SJCRH30 (cell line): ENCODE measurements around the gene CAV3. TPM values are rescaled to one million over a fixed set of nuclear protein-coding genes. Genes with fewer than 3 reads are reported as not detected.
"Not testable (repeated sequence)": the region's sequence is repeated elsewhere in the genome, so short reads cannot be mapped to it uniquely, and the experiment has no call there.

Source experiments
- DNase-seq, 2 experiments: peaks; one replicate each; pipeline ENCODE4 v3.0.0-alpha.2; 2015 to 2020
- H3K27ac ChIP-seq: fragments of 250-450 bp; sonication (Bioruptor Pico); 2 replicates; pipeline ENCODE4 v1.5.1; 2020; ENCODE audit warnings: mild to moderate bottlenecking, moderate library complexity
- H3K27me3 ChIP-seq: fragments of 250-450 bp; sonication (Bioruptor Pico); 2 replicates; pipeline ENCODE4 v1.5.1; 2020; ENCODE audit warnings: mild to moderate bottlenecking, moderate library complexity
- H3K36me3 ChIP-seq: fragments of 250-450 bp; sonication (Bioruptor Pico); 2 replicates; pipeline ENCODE4 v1.5.1; 2020; ENCODE audit warnings: mild to moderate bottlenecking, moderate library complexity
- H3K4me1 ChIP-seq: fragments of 250-450 bp; sonication (Bioruptor Pico); 2 replicates; pipeline ENCODE4 v1.5.1; 2020; ENCODE audit warnings: mild to moderate bottlenecking, moderate library complexity
- H3K4me3 ChIP-seq: fragments of 250-450 bp; sonication (Bioruptor Pico); 2 replicates; pipeline ENCODE4 v1.5.1; 2020; ENCODE audit warnings: mild to moderate bottlenecking, moderate library complexity
- H3K9me3 ChIP-seq: fragments of 250-450 bp; sonication (Bioruptor Pico); replicated peaks from 2 replicates; pipeline ENCODE4 v1.5.1; 2020; ENCODE audit warnings: mild to moderate bottlenecking, moderate library complexity
- total RNA-seq: library from RNA; depleted of rRNA; stranded (reverse); fragments of >200 nt; shearing (Covaris generic); gene quantifications from 2 replicates; pipeline ENCODE4 v1.2.3, GENCODE V29; 2014; rRNA removed

Gene CAV3
- 21.9 and 24.1 TPM in 2 replicates for total RNA-seq

- peak; percentile 89 to 92 for DNase-seq
- Histone ChIP-seq H3K4me3 (peak within 1 kb of the TSS; percentile 61), H3K4me1 (peaks cover 18% of the 10 kb centered on the region), H3K36me3 (peaks cover 14% of the 10 kb centered on the region), H3K9me3 (no peaks in the 10 kb centered on the region), H3K27me3 (no peaks in the 10 kb centered on the region), H3K27ac (peak within 1 kb of the TSS; percentile 73)
These were observed at the start of gene CAV3 for GRCh38 chr3:8733332-8734094. TSS of gene CAV3 (plus strand) at chr3:8733802. CDS start at chr3:8733877, 75 bp downstream.

DNA sequence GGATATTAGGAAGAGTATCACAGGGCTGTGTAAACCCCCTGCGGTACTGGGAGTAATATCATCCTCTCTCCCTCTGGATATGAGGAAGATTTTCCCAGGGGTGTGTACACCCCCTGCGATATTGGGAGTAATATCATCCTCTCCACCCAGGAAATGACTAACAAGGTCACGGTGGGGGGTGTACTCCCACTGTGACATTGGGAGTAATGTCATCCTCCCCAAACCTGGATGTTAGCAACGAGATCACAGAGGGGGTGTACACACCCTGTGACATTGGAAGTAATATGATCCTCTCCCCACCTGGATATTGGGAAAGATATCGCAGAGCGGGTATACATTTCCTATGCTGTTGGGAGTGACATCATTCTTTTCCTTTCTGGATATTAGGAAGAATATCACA is 48.6 kb upstream of the CAV3 start:
- H3K4me3 ChIP-seq, H3K27me3 ChIP-seq, H3K36me3 ChIP-seq, DNase-seq, H3K9me3 ChIP-seq, H3K27ac ChIP-seq, H3K4me1 ChIP-seq: not testable (repeated sequence)

GRCh38 chr3:8691295-8691694 is 42.3 kb upstream of the CAV3 start:
- not testable (repeated sequence) for H3K36me3 ChIP-seq, H3K27ac ChIP-seq, H3K4me3 ChIP-seq, H3K4me1 ChIP-seq, DNase-seq, H3K27me3 ChIP-seq, H3K9me3 ChIP-seq

GRCh38 chr3:8702560-8702959 is 31.0 kb upstream of the CAV3 start:
- H3K4me3 ChIP-seq: no peak overlapping the region
- H3K27me3 ChIP-seq: no peaks in the 10 kb centered on the region
- no peak overlapping the region for H3K27ac ChIP-seq
- no peaks in the 10 kb centered on the region for H3K36me3 ChIP-seq
- no peak for DNase-seq
- peaks cover 17% of the 10 kb centered on the region for H3K9me3 ChIP-seq
- no peaks in the 10 kb centered on the region for H3K4me1 ChIP-seq

GRCh38 chr3:8705575-8705974 is 28.0 kb upstream of the CAV3 start:
- Histone ChIP-seq H3K9me3 (peaks cover 6% of the 10 kb centered on the region; the same call in 1 of the 2 replicates), H3K4me1 (peaks cover 13% of the 10 kb centered on the region), H3K36me3 (no peaks in the 10 kb centered on the region), H3K4me3 (no peak overlapping the region), H3K27me3 (no peaks in the 10 kb centered on the region), H3K27ac (no peak overlapping the region)
- DNase-seq: no peak

DNA sequence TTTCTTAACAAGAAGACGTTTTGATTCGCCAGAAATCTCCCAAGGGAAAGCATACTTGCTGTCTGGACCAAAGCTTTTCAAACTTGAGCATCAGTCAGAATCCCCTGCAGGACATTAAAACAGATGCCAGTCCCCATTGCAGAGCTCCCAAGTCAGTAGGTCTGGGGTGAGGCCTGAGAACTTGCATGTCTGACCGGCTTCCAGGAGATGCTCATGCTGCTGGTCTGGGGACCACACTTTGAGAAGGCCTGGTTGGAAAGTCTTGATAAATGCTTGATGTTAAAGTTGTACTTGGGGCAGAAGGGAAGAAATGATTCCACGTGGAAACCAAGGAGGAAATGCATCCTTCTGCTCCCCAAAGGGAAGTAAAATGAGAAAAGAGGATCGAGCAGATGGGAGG is 24.3 kb upstream of the CAV3 start:
- no peaks in the 10 kb centered on the region for H3K36me3 ChIP-seq
- DNase-seq: no peak
- H3K4me3 ChIP-seq: no peak overlapping the region
- peaks cover 39% of the 10 kb centered on the region for H3K4me1 ChIP-seq
- peak overlapping the region; percentile 43 for H3K27ac ChIP-seq
- no peaks in the 10 kb centered on the region for H3K27me3 ChIP-seq
- H3K9me3 ChIP-seq: peaks cover 1% of the 10 kb centered on the region; the same call in 1 of the 2 replicates

DNA sequence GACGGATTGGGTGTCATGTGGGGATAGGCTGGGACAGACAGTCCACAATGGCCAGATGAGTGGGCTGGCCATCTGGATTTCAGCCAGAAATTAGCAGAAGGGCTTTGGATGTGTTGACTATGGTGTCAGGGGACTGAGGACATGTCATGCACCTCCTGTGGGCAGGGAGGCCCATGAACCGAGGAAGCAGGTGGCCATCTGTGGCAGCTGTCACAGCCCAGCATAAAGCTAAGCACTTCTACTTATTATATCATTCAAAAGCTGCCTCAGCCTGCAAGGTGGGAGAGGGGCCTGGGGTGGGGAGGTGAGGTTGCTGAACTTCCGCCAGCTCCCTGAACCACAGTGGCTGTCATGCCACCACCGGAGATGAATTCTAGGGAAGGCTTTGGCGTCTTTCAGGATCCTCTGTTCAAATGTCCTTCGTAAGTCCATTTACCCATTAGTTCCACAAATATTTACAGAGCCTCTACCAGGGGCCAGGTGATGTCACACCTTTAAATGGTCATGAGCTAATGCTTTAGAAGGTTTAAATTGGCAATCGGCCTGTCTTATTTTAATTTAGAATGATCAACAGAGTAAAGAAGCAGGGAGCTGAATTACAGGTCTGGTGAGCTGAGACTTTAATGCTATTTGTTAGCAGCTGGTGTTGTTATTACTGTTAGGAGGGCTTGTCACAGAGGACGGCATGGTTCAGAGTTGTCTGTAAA is 23.6 kb upstream of the CAV3 start:
- no peaks in the 10 kb centered on the region for H3K9me3 ChIP-seq
- no peak overlapping the region for H3K4me3 ChIP-seq
- no peaks in the 10 kb centered on the region for H3K36me3 ChIP-seq
- peak; percentile 66 to 74 for DNase-seq
- H3K27me3 ChIP-seq: no peaks in the 10 kb centered on the region
- peak overlapping the region; percentile 43 for H3K27ac ChIP-seq
- H3K4me1 ChIP-seq: peaks cover 39% of the 10 kb centered on the region

GRCh38 chr3:8712045-8712907 is 21.3 kb upstream of the CAV3 start:
- H3K4me1 ChIP-seq: peaks cover 39% of the 10 kb centered on the region
- peak; percentile 97 to 98 for DNase-seq
- H3K36me3 ChIP-seq: no peaks in the 10 kb centered on the region
- H3K9me3 ChIP-seq: no peaks in the 10 kb centered on the region
- H3K27ac ChIP-seq: peak overlapping the region; percentile 84
- H3K4me3 ChIP-seq: peak overlapping the region; percentile 17
- H3K27me3 ChIP-seq: no peaks in the 10 kb centered on the region

DNA sequence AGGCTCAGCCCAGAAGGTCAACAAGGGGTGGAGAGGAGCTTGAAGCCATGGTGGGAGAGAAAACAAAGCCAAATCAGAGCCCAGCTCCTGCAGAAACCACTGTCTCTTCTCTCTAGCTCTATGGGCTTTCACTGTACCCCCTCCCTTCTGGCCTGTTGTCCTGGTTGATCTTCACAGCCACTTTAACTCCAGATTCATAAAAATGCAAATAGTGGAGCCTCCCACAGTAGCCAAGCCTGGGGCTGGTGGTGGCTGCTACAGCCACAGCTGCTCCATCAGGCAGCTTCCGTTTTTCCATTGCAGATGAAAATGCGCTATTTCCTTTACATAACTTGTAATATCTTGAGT is 20.7 kb upstream of the CAV3 start:
- no peak for DNase-seq
- Histone ChIP-seq H3K9me3 (no peaks in the 10 kb centered on the region), H3K36me3 (no peaks in the 10 kb centered on the region), H3K27ac (peak overlapping the region; percentile 84), H3K27me3 (no peaks in the 10 kb centered on the region), H3K4me1 (peaks cover 39% of the 10 kb centered on the region), H3K4me3 (no peak overlapping the region)

GRCh38 chr3:8713901-8714759 is 19.5 kb upstream of the CAV3 start:
- peaks cover 39% of the 10 kb centered on the region for H3K4me1 ChIP-seq
- H3K4me3 ChIP-seq: no peak overlapping the region
- peak; percentile 61 to 65 for DNase-seq
- H3K27ac ChIP-seq: peak overlapping the region; percentile 84
- 0 out of 2 replicates have a peak, but pooled peaks cover 3% of the 10 kb centered on the region for H3K9me3 ChIP-seq
- H3K27me3 ChIP-seq: no peaks in the 10 kb centered on the region
- H3K36me3 ChIP-seq: no peaks in the 10 kb centered on the region

- not testable (repeated sequence) for H3K27ac ChIP-seq, H3K36me3 ChIP-seq, H3K9me3 ChIP-seq, H3K4me3 ChIP-seq, H3K27me3 ChIP-seq, DNase-seq
- H3K4me1 ChIP-seq: peaks cover 24% of the 10 kb centered on the region
These were observed 17.8 kb upstream of the CAV3 start for GRCh38 chr3:8715757-8716156.

- peaks cover 5% of the 10 kb centered on the region; the same call in 1 of the 2 replicates for H3K9me3 ChIP-seq
- no peak overlapping the region for H3K27ac ChIP-seq
- no peak overlapping the region for H3K4me3 ChIP-seq
- peaks cover 7% of the 10 kb centered on the region; the same call in 1 of the 2 replicates for H3K4me1 ChIP-seq
- H3K36me3 ChIP-seq: no peaks in the 10 kb centered on the region
- no peak for DNase-seq
- no peaks in the 10 kb centered on the region for H3K27me3 ChIP-seq
These were observed 10.8 kb upstream of the CAV3 start for GRCh38 chr3:8722808-8723207.

- DNase-seq: no peak
- H3K4me1 ChIP-seq: peaks cover 7% of the 10 kb centered on the region; the same call in 1 of the 2 replicates
- H3K4me3 ChIP-seq: no peak overlapping the region
- H3K36me3 ChIP-seq: no peaks in the 10 kb centered on the region
- H3K27ac ChIP-seq: no peak overlapping the region
- no peaks in the 10 kb centered on the region for H3K27me3 ChIP-seq
- H3K9me3 ChIP-seq: peaks cover 2% of the 10 kb centered on the region; the same call in 1 of the 2 replicates
These were observed 10.0 kb upstream of the CAV3 start for GRCh38 chr3:8723612-8724011.
